HEK293 (cell line): ENCODE data around the gene CARM1.

Source experiments
- CTCF ChIA-PET: fragments of 350-600 bp; formaldehyde crosslinking; extraction: SDS; loops from one replicate; lab custom pipeline; 2021; ENCODE audit warnings: antibody characterized with exemption; lab: Yijun Ruan, JAX
- POLR2A ChIA-PET: fragments of 300-600 bp; formaldehyde crosslinking; extraction: SDS; loops from one replicate; lab custom pipeline; 2020; ENCODE audit warnings: antibody characterized with exemption, inconsistent platforms; lab: Yijun Ruan, JAX
- H3K27ac ChIP-seq: fragments of 200-500 bp; sonication (Bioruptor generic); 2 replicates; pipeline ENCODE4 v1.5.1; 2014; ENCODE audit warnings: low read depth, low read length, control low read depth, inconsistent platforms; ENCODE audit errors: extremely low read depth
- H3K36me3 ChIP-seq, 2 experiments: fragments of 200-500 bp in 1 of 2; sonication (Bioruptor generic) in 1 of 2; 1 replicate in 1 of 2; 2 replicates in 1 of 2; pipeline ENCODE4 v1.5.1; 2014 to 2017; ENCODE audit warnings: inconsistent platforms in 2 of 2, low read length in 2 of 2; ENCODE audit not compliant: control insufficient read depth in 2 of 2, insufficient read depth in 1 of 2
- H3K4me1 ChIP-seq: fragments of 200-500 bp; sonication (Bioruptor generic); 2 replicates; pipeline ENCODE4 v1.5.1; 2014; ENCODE audit warnings: mild to moderate bottlenecking, low read length, inconsistent platforms; ENCODE audit not compliant: control insufficient read depth, insufficient read depth
- H3K4me3 ChIP-seq: 2 replicates; pipeline ENCODE4 v1.5.1; 2011; ENCODE audit warnings: low read depth, mild to moderate bottlenecking, control low read depth, low read length, moderate library complexity
- H3K9me3 ChIP-seq: fragments of 200-500 bp; sonication (Bioruptor generic); 2 replicates; pipeline ENCODE4 v1.5.1; 2014; ENCODE audit warnings: low read depth, low read length, inconsistent platforms; ENCODE audit not compliant: control insufficient read depth, insufficient read depth
- KLF8 ChIP-seq: fragments of 450-650 bp; formaldehyde crosslinking; IDR thresholded peaks from 2 replicates; pipeline ENCODE4 v1.5.1; 2016; ENCODE audit warnings: missing biosample characterization, missing genetic modification characterization
- PRDM1 ChIP-seq: fragments of 450-650 bp; formaldehyde crosslinking; IDR thresholded peaks from 2 replicates; pipeline ENCODE4; 2016; ENCODE audit warnings: missing biosample characterization, missing genetic modification characterization
- PRDM10 ChIP-seq: fragments of 450-650 bp; formaldehyde crosslinking; IDR thresholded peaks from 2 replicates; pipeline ENCODE4 v1.5.1; 2016; ENCODE audit warnings: missing biosample characterization, missing genetic modification characterization
- PRDM4 ChIP-seq: fragments of 450-650 bp; formaldehyde crosslinking; IDR thresholded peaks from 2 replicates; pipeline ENCODE4 v1.5.1; 2017; ENCODE audit warnings: missing biosample characterization, missing genetic modification characterization
- ZBTB20 ChIP-seq: fragments of 450-650 bp; formaldehyde crosslinking; IDR thresholded peaks from 2 replicates; pipeline ENCODE4 v1.5.1; 2016; ENCODE audit warnings: missing biosample characterization, missing genetic modification characterization
- ZBTB7A ChIP-seq: fragments of 450-650 bp; formaldehyde crosslinking; IDR thresholded peaks from 2 replicates; pipeline ENCODE4 v1.5.1; 2016; ENCODE audit warnings: low read depth, missing biosample characterization, missing genetic modification characterization
- ZNF184 ChIP-seq: fragments of 450-650 bp; IDR thresholded peaks from 2 replicates; pipeline ENCODE4 v1.5.1; 2018; ENCODE audit warnings: missing biosample characterization, mild to moderate bottlenecking, missing genetic modification characterization
- ZNF280C ChIP-seq: fragments of 450-650 bp; formaldehyde crosslinking; IDR thresholded peaks from 2 replicates; pipeline ENCODE4 v1.5.1; 2016; ENCODE audit warnings: missing biosample characterization, missing genetic modification characterization
- ZNF280D ChIP-seq: fragments of 450-650 bp; formaldehyde crosslinking; IDR thresholded peaks from 2 replicates; pipeline ENCODE4 v1.5.1; 2016; ENCODE audit warnings: missing biosample characterization, missing genetic modification characterization
- ZNF341 ChIP-seq: fragments of 450-650 bp; formaldehyde crosslinking; IDR thresholded peaks from 2 replicates; pipeline ENCODE4; 2016; ENCODE audit warnings: low read depth, missing biosample characterization, missing genetic modification characterization
- ZNF362 ChIP-seq: fragments of 450-650 bp; formaldehyde crosslinking; IDR thresholded peaks from 2 replicates; pipeline ENCODE4 v1.5.1; 2016; ENCODE audit warnings: missing biosample characterization, missing genetic modification characterization
- ZNF560 ChIP-seq: fragments of 450-650 bp; formaldehyde crosslinking; IDR thresholded peaks from 2 replicates; pipeline ENCODE4 v1.5.1; 2017; ENCODE audit warnings: missing biosample characterization, missing genetic modification characterization, borderline replicate concordance
- ZNF561 ChIP-seq: fragments of 450-650 bp; IDR thresholded peaks from 2 replicates; pipeline ENCODE4 v1.5.1; 2018; ENCODE audit warnings: missing biosample characterization, missing genetic modification characterization, borderline replicate concordance

The CARM1 gene

GRCh38 chr19:10872546-10873107, 1.3 kb downstream of the CARM1 start:
- Histone ChIP-seq H3K36me3 (peaks cover 13 to 16% of the 10 kb centered on the region in 2 experiments; a peak in 2 of 3 replicates), H3K9me3 (no peaks in the 10 kb centered on the region), H3K27ac (peak overlapping the region; percentile 64; the same call in 1 of the 2 replicates), H3K4me3 (peak overlapping the region; percentile 88), H3K4me1 (no peaks in the 10 kb centered on the region)
- no peak for TF ChIP-seq ZBTB7A (tag by site-specific recombination)
- peak; percentile 94 for TF ChIP-seq PRDM4
- TF ChIP-seq ZNF341 (tag by site-specific recombination) = peak; percentile 7; the same call in 1 of the 2 replicates
- TF ChIP-seq ZNF184 (tag by site-specific recombination) = no peak
- peak; percentile 82 for TF ChIP-seq PRDM10 (tag by site-specific recombination)
- TF ChIP-seq PRDM1 (tag by site-specific recombination) = peak; percentile 49; the same call in 1 of the 2 replicates
- peak; percentile 20; the same call in 1 of the 2 replicates for TF ChIP-seq ZNF561 (tag by site-specific recombination)
- 0 out of 2 replicates have a peak, but pooled peaks have one; percentile 5 for TF ChIP-seq ZBTB20 (tag by site-specific recombination)
- ChIA-PET CTCF (interaction anchor here (0.8 to 3.0 kb wide), 10 partner anchors 8 to 291 kb away, joined by 3 to 20 read pairs (median 6); partner anchors contain the start of gene DNM2), POLR2A (interaction anchor here (1.0 kb wide), 1 partner anchor 55 kb away, joined by 3 read pairs; no protein-coding TSS in a partner anchor)

- CTCF ChIA-PET = interaction anchor here (0.5 to 3.0 kb wide), 6 partner anchors 10 to 162 kb away, joined by 3 to 20 read pairs (median 4); no protein-coding TSS in a partner anchor
- no peaks in the 10 kb centered on the region for H3K4me1 ChIP-seq
- no peak for TF ChIP-seq ZNF280C (tag by site-specific recombination)
- TF ChIP-seq ZNF362 (tag by site-specific recombination) = peak; percentile 59; the same call in 1 of the 2 replicates
- TF ChIP-seq ZNF280D (tag by site-specific recombination) = no peak
- TF ChIP-seq ZNF560 (tag by site-specific recombination) = 0 out of 2 replicates have a peak, but pooled peaks have one; percentile 4
- 0 out of 2 replicates have a peak, but pooled peaks have one; percentile 15 for TF ChIP-seq KLF8
- TF ChIP-seq, all 188 proteins: peak for 3
- Histone ChIP-seq H3K27ac (no peak overlapping the region), H3K9me3 (no peaks in the 10 kb centered on the region), H3K4me3 (no peak overlapping the region), H3K36me3 (peaks cover 13 to 16% of the 10 kb centered on the region in 2 experiments; a peak in 2 of 3 replicates)
- POLR2A ChIA-PET = interaction anchor here (1.3 kb wide), 1 partner anchor 14 kb away, joined by 5 read pairs; no protein-coding TSS in a partner anchor
Observed at GRCh38 chr19:10874024-10874423, 2.7 kb downstream of the CARM1 start.
